Neural cell (in vitro differentiated cells): ENCODE results near the gene SQOR. TPM values are rescaled to one million over a fixed set of nuclear protein-coding genes. Genes with fewer than 3 reads are reported as not detected.

Experiments used
- H2AFZ ChIP-seq: fragments of 200-600, 300-800 bp; sonication (generic), shearing (Covaris generic); 2 replicates; pipeline ENCODE4 v1.6.0; 2014; ENCODE audit warnings: low read depth, mild to moderate bottlenecking, antibody characterized with exemption, low read length, moderate library complexity
- H3F3A ChIP-seq: fragments of 200-600 bp; shearing (Covaris generic); 2 replicates; pipeline ENCODE4 v1.6.1; 2016; ENCODE audit warnings: mild to moderate bottlenecking, moderate library complexity, mixed read lengths, antibody characterized with exemption, low read length; ENCODE audit not compliant: insufficient read depth, poor library complexity, severe bottlenecking
- H3K27ac ChIP-seq: fragments of 200-600, 300-800 bp; sonication (generic), shearing (Covaris generic); 2 replicates; pipeline ENCODE4 v1.5.1; 2014; ENCODE audit warnings: mild to moderate bottlenecking, low read length, moderate library complexity
- H3K27me3 ChIP-seq: fragments of 300-800, 200-600 bp; sonication (generic), shearing (Covaris generic); 2 replicates; pipeline ENCODE4 v1.6.0; 2014; ENCODE audit warnings: mild to moderate bottlenecking, low read depth, low read length, moderate library complexity; ENCODE audit not compliant: insufficient read depth
- H3K36me3 ChIP-seq: fragments of 300-800, 200-600 bp; sonication (generic), shearing (Covaris generic); 2 replicates; pipeline ENCODE4 v1.5.1; 2014; ENCODE audit warnings: mild to moderate bottlenecking, antibody characterized with exemption, low read length, moderate library complexity; ENCODE audit not compliant: insufficient read depth
- H3K4me2 ChIP-seq: fragments of 300-800, 200-600 bp; sonication (generic), shearing (Covaris generic); 2 replicates; pipeline ENCODE4 v1.6.0; 2014; ENCODE audit warnings: mild to moderate bottlenecking, low read length
- H3K4me3 ChIP-seq: fragments of 300-800, 200-600 bp; sonication (generic), shearing (Covaris generic); 2 replicates; pipeline ENCODE4 v1.5.1; 2014; ENCODE audit warnings: mild to moderate bottlenecking, low read length, moderate library complexity
- H3K79me2 ChIP-seq: fragments of 200-600 bp; shearing (Covaris generic); replicated peaks from 2 replicates; pipeline ENCODE4 v1.6.0; 2014; ENCODE audit warnings: mild to moderate bottlenecking, low read length, moderate library complexity; ENCODE audit not compliant: insufficient read depth
- H3K9ac ChIP-seq: fragments of 300-800, 200-600 bp; sonication (generic), shearing (Covaris generic); 2 replicates; pipeline ENCODE4 v1.6.1; 2016; ENCODE audit warnings: mild to moderate bottlenecking, low read length, mixed read lengths
- H3K9me2 ChIP-seq: fragments of 200-600 bp; shearing (Covaris generic); 2 replicates; pipeline ENCODE4 v1.6.1; 2016; ENCODE audit warnings: mild to moderate bottlenecking, low read length, mixed read lengths; ENCODE audit not compliant: insufficient read depth
- H3K9me3 ChIP-seq: fragments of 200-600, 300-800 bp; sonication (generic), shearing (Covaris generic); 2 replicates; pipeline ENCODE4 v1.6.1; 2016; ENCODE audit warnings: mild to moderate bottlenecking, mixed run types, low read length, moderate library complexity, mixed read lengths
- H4K20me1 ChIP-seq: fragments of 200-600 bp; shearing (Covaris generic); 2 replicates; pipeline ENCODE4 v1.6.1; 2016; ENCODE audit warnings: mild to moderate bottlenecking, mixed run types; ENCODE audit not compliant: insufficient read depth
- EZH2 ChIP-seq: fragments of 200-600, 300-800 bp; shearing (Covaris generic), sonication (generic); IDR thresholded peaks from 2 replicates; pipeline ENCODE4 v1.6.1; 2014; ENCODE audit warnings: antibody characterized with exemption, low read length, borderline replicate concordance, mild to moderate bottlenecking; ENCODE audit not compliant: insufficient read depth, poor library complexity, severe bottlenecking
- TAF1 ChIP-seq: IDR thresholded peaks from 2 replicates; pipeline ENCODE4 v1.6.1; 2012; ENCODE audit warnings: low read depth
- polyA plus RNA-seq: library from polyadenylated mRNA; depleted of rRNA; stranded (reverse); fragments of >200 nt; gene quantifications from 2 replicates; pipeline ENCODE4 v1.2.3, GENCODE V29; 2014
- TF ChIP-seq, protein P1 (sequence below): IDR thresholded peaks from 2 replicates; pipeline ENCODE4 v1.6.1; 2012; ENCODE audit warnings: borderline replicate concordance

Gene SQOR
- polyA plus RNA-seq, 1 donor from 2014 or later = not detected

DNA sequence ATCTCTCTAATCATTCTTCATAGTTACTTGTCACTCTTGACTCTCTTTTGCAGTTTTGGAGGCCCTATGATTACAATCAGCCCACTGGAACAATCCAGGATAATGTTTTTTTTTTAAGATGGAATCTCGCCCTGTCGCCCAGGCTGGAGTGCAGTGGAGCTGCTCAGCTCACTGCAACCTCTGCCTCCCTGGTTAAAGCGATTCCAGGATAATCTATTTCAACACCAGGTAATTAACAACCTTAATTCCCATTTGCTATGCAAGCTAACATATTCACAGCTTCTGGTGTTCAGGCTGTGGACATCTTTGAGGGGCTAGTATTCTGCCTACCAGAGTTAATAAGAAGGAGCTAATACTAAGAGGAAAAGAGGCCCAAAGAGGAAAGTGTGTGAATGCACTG, 48.7 kb upstream of the SQOR start:
- Histone ChIP-seq H4K20me1 (no peaks in the 10 kb centered on the region), H2AFZ (peak overlapping the region; percentile 81), H3K4me2 (peak overlapping the region; percentile 94), H3K36me3 (no peaks in the 10 kb centered on the region), H3K9me2 (no peaks in the 10 kb centered on the region), H3K9me3 (no peaks in the 10 kb centered on the region), H3K27me3 (no peaks in the 10 kb centered on the region), H3K79me2 (peaks cover 40% of the 10 kb centered on the region), H3K4me3 (peak overlapping the region; percentile 86), H3K27ac (peak overlapping the region; percentile 96), H3K9ac (peak overlapping the region; percentile 99), H3F3A (no peaks in the 10 kb centered on the region)
- no peak for TF ChIP-seq TAF1
- TF ChIP-seq, protein P1, sequence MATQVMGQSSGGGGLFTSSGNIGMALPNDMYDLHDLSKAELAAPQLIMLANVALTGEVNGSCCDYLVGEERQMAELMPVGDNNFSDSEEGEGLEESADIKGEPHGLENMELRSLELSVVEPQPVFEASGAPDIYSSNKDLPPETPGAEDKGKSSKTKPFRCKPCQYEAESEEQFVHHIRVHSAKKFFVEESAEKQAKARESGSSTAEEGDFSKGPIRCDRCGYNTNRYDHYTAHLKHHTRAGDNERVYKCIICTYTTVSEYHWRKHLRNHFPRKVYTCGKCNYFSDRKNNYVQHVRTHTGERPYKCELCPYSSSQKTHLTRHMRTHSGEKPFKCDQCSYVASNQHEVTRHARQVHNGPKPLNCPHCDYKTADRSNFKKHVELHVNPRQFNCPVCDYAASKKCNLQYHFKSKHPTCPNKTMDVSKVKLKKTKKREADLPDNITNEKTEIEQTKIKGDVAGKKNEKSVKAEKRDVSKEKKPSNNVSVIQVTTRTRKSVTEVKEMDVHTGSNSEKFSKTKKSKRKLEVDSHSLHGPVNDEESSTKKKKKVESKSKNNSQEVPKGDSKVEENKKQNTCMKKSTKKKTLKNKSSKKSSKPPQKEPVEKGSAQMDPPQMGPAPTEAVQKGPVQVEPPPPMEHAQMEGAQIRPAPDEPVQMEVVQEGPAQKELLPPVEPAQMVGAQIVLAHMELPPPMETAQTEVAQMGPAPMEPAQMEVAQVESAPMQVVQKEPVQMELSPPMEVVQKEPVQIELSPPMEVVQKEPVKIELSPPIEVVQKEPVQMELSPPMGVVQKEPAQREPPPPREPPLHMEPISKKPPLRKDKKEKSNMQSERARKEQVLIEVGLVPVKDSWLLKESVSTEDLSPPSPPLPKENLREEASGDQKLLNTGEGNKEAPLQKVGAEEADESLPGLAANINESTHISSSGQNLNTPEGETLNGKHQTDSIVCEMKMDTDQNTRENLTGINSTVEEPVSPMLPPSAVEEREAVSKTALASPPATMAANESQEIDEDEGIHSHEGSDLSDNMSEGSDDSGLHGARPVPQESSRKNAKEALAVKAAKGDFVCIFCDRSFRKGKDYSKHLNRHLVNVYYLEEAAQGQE = peak; percentile 15

DNA sequence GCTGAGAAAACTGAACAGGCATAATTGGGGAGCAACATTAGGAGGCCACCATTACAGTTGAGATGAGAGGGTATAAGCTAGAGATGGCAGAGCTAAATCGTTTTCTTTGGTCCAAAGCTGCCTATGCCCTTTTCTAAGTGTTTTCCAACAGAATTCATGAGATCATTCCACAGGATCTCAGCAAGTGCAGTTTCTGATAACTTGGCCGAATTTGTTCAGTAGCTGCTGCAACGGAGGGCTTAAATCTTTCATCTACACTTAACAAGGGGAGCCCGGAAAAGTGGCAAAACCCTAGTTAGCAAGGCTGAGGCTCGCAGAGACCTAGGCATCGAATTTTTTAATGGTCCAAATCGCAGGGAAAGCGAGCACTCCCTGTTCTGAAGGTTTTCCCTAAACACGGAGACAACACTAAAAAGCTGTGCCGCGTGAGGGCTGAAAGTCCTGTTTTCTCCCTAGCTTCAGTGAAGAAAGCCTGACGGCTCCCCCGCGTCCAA, 48.2 kb upstream of the SQOR start:
- Histone ChIP-seq H2AFZ (peak overlapping the region; percentile 81), H3K27ac (peak overlapping the region; percentile 96), H3K79me2 (peaks cover 45% of the 10 kb centered on the region)

More for the DNA sequence above, 48.2 kb upstream of the SQOR start:
- peak overlapping the region; percentile 99 for H3K9ac ChIP-seq
- no peaks in the 10 kb centered on the region for H3K27me3 ChIP-seq
- H3K4me2 ChIP-seq = peak overlapping the region; percentile 94
- peak overlapping the region; percentile 86 for H3K4me3 ChIP-seq
- no peaks in the 10 kb centered on the region for H4K20me1 ChIP-seq
- no peak for TF ChIP-seq EZH2
- TF ChIP-seq, protein P1 = peak; percentile 64
- no peaks in the 10 kb centered on the region for H3K9me2 ChIP-seq
- no peaks in the 10 kb centered on the region for H3K36me3 ChIP-seq
- no peaks in the 10 kb centered on the region for H3F3A ChIP-seq
- no peaks in the 10 kb centered on the region for H3K9me3 ChIP-seq
